Measurements from ENCODE around the gene PDCD7.
"Not testable (repeated sequence)": the region's sequence is repeated elsewhere in the genome, so short reads cannot be mapped to it uniquely, and the experiment has no call there.

The PDCD7 gene

DNA sequence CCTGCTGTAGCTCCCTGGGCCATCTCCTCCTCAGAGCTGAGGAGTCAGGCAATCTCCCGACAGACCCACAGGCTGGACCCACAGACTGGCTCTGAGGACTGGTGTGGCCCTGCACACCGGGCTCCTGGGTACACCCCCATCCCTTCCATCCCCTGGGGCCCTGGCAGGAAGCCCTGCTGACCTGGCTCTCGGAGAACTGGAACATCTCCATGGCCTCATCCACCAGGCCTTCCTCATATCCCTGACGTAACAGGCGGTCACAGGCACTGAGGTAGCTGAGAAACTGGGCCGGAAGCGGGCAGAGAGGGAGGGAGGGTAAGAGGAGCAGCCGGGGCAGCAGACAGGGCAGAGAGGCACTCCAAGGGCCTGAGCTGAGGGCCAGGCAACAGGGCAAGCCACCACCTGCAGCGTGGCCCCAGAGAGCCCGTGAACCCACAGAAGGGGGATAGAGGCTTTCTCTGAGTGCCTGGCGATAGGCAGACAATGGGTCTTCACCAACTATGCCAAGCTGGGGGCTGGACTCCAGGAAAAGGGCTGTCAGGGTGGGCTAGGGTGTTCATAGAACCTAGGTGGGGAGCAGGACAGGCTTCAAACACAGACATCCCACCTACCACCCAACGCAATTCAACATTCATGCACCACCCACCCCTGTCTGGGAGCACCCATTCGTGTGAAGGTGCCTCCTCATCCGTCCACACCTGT lies 39.2 kb downstream of the PDCD7 start:
- Histone ChIP-seq H3K27me3 (ENCODE audit: insufficient read depth, low read length) (no peaks in the 10 kb centered on the region), H3K4me1 (ENCODE audit: insufficient read depth, low read length) (peaks cover under 1% of the 10 kb centered on the region), H3K36me3 (ENCODE audit: insufficient read depth, low read length) (peaks cover 21% of the 10 kb centered on the region), H3K9me3 (ENCODE audit: low read length) (no peaks in the 10 kb centered on the region), H2AFZ (ENCODE audit: low read depth, low read length) (no peak overlapping the region), H3K4me3 (ENCODE audit: low read length) (no peak overlapping the region)

- peaks cover 15% of the 10 kb centered on the region for H3K36me3 ChIP-seq (ENCODE audit: insufficient read depth, low read length)
- not testable (repeated sequence) for H3K4me3 ChIP-seq (ENCODE audit: low read length); H3K27me3 ChIP-seq (ENCODE audit: insufficient read depth, low read length)
Measured at GRCh38 chr15:65093793-65094170, 39.8 kb downstream of the PDCD7 start.

DNA sequence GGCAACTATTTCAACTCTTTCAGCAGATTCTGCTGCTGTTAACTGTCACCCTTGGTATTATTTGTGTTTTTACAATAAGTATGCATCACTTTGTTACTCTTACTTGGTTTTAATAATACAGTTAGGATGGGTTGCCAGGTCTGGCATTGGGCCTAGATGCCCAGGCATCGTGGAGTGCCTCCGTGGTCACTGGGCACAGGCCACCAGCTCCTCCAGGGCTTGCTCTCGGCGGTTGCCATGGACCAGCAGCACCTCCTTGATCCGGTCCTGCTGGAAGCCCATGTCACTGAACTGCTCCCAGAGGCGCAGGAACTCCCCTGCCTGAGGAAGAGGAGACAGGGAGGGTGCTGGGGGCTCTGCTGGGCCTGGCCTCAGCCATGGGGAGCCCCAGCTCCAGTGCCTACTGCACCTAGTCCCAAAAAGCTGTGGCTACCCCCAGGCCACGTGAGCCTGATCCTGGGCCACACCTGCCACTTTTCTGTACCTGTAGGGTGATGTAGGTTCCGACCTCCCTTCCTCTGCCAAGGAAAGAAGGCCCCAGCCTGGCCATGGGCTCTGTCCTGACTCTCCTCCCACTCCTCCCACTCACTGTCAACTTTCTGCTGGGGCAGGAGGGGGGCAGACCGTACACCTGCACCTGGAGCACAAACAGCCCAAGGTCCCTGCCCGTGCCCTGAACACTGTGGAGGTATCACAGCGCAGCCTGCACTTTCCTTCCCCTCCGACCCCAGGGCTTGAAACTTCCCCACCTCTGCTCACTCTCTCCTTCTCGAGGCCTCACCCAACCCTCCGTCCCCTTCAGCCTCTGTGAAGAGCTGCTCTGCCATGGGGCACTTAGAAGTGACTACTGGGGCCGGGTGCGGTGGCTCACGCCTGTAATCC lies 40.5 kb downstream of the PDCD7 start:
- H3K36me3 ChIP-seq (ENCODE audit: insufficient read depth, low read length): peaks cover 8% of the 10 kb centered on the region
- no peaks in the 10 kb centered on the region for H3K9me3 ChIP-seq (ENCODE audit: low read length)
- peaks cover 5% of the 10 kb centered on the region for H3K4me1 ChIP-seq (ENCODE audit: insufficient read depth, low read length)
- no peak overlapping the region for H3K4me3 ChIP-seq (ENCODE audit: low read length)
- H3K27me3 ChIP-seq (ENCODE audit: insufficient read depth, low read length): no peaks in the 10 kb centered on the region
- no peak overlapping the region for H2AFZ ChIP-seq (ENCODE audit: low read depth, low read length)

More at GRCh38 chr15:65093793-65094170, 39.8 kb downstream of the PDCD7 start:
- not testable (repeated sequence) for H3K9me3 ChIP-seq (ENCODE audit: low read length); H2AFZ ChIP-seq (ENCODE audit: low read depth, low read length); H3K4me1 ChIP-seq (ENCODE audit: insufficient read depth, low read length)

DNA sequence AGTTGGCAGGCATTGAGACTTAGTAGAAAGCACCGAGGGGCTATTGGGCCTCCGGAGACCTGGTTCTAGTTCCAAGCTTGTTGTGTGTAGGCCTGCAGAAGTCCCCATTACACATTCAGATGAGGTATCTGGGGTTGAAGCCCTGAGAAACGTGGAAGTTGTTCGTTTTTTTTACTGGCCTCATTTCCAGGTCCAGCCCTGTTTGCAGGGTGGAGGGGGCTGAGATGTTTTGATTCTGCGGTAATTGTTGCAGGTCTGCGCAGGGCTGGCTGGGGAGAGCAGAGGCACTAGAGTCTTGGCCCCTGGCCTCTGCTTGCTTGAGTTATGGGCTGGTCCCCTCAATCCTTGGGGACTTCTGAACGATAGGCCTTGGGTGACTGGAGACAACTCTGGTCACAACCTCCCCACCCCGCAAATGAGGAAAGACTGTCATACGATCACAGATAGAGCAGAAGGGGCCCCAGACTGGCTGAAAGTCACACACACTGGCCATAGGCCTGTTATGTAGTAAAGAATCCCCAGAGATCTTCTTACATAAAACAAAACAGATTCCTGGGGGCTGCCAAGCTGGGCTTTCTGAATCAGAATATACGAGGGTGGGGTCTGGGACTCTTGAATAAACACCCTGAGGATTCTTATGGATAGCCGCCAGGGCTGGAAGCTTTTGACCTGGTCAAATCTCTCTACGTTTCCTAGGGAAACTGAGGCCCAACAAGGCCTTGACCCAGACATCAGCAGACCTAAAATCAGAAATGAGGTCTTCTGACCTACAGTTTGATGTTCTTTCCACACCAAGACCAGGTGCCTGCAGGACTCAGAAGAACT lies 41.5 kb downstream of the PDCD7 start:
- Histone ChIP-seq H3K9me3 (ENCODE audit: low read length) (no peaks in the 10 kb centered on the region), H3K4me3 (ENCODE audit: low read length) (no peak overlapping the region), H2AFZ (ENCODE audit: low read depth, low read length) (no peak overlapping the region), H3K4me1 (ENCODE audit: insufficient read depth, low read length) (peaks cover 5% of the 10 kb centered on the region), H3K36me3 (ENCODE audit: insufficient read depth, low read length) (no peaks in the 10 kb centered on the region), H3K27me3 (ENCODE audit: insufficient read depth, low read length) (no peaks in the 10 kb centered on the region)

DNA sequence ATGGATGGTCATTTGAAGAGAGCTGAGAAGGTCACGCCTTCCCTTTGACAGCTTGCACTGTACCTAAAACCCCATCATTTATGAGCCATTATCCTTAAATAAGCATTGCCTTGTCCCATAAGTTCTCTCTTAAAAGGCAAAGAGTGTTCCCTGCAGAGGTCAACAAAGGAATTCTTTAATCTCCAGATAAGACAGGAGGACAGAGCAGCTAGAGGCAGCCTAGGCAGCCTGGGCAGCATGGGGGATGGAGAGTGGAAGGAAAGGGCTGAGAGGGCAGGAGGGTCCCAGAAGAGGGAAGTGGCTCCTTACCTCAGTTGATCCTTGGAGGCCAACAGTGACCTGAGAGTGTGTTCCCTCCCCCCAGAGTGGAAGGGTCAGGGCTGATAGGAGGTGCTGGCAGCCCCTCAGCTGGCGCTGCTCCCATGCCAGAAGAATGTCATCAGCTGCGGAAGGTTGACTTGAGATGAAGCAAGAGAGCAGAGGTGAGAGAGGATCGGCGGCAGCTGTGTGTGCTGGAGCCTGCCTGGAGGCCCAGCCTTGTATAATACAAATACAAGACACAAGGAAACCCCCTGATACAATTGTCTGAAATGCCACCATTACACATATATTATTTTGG lies 44.3 kb downstream of the PDCD7 start:
- Histone ChIP-seq H3K4me1 (ENCODE audit: insufficient read depth, low read length) (peaks cover 19% of the 10 kb centered on the region), H3K4me3 (ENCODE audit: low read length) (no peak overlapping the region)

GRCh38 chr15:65088643-65089021 lies 45.0 kb downstream of the PDCD7 start:
- no peak overlapping the region for H2AFZ ChIP-seq (ENCODE audit: low read depth, low read length)
- no peaks in the 10 kb centered on the region for H3K36me3 ChIP-seq (ENCODE audit: insufficient read depth, low read length)
- H3K27me3 ChIP-seq (ENCODE audit: insufficient read depth, low read length): no peaks in the 10 kb centered on the region
- no peaks in the 10 kb centered on the region for H3K9me3 ChIP-seq (ENCODE audit: low read length)
- H3K4me3 ChIP-seq (ENCODE audit: low read length): no peak overlapping the region
- peaks cover 26% of the 10 kb centered on the region for H3K4me1 ChIP-seq (ENCODE audit: insufficient read depth, low read length)

More for the DNA sequence above, 44.3 kb downstream of the PDCD7 start:
- Histone ChIP-seq H3K36me3 (ENCODE audit: insufficient read depth, low read length) (no peaks in the 10 kb centered on the region), H2AFZ (ENCODE audit: low read depth, low read length) (no peak overlapping the region), H3K27me3 (ENCODE audit: insufficient read depth, low read length) (no peaks in the 10 kb centered on the region), H3K9me3 (ENCODE audit: low read length) (no peaks in the 10 kb centered on the region)

DNA sequence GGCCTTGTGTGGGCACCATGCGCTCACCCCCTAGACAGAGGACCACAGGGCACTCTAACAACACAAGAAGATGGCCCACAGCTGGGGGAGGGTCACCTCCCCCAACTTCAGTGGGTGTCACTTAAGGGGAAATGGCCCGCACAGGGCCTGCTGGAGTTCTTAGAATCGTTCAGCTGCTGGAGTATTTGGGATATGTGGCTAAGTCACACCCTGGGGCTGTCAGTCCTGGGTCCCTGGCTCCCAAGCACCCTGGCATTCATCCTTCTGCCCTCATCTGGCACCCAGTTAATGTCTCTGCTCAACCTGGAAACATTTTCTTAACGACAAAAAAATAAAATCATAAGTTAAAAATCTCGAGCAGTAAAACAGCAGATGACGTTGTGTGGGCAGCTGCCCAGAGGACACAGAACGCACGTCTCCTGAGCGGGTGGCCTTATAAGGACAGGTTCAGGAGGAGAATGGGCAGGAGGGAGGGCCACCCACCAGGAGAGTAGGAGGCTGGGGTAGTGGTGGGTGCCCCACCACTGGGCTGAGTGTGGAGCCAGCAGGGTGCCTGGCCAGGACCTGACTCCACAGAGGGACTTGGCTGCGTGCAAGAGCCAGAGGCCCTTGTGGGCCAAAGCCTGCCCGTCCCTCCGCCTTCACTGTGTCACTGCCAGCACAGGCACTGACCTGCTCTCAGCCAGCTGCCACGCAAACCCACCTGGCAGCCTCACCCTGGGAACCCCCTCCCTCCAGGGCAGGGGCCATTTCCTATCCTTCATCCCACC lies 45.5 kb downstream of the PDCD7 start:
- peaks cover 31% of the 10 kb centered on the region for H3K4me1 ChIP-seq (ENCODE audit: insufficient read depth, low read length)
- H3K27me3 ChIP-seq (ENCODE audit: insufficient read depth, low read length): no peaks in the 10 kb centered on the region
- no peaks in the 10 kb centered on the region for H3K36me3 ChIP-seq (ENCODE audit: insufficient read depth, low read length)
- no peaks in the 10 kb centered on the region for H3K9me3 ChIP-seq (ENCODE audit: low read length)
- H2AFZ ChIP-seq (ENCODE audit: low read depth, low read length): no peak overlapping the region
- no peak overlapping the region for H3K4me3 ChIP-seq (ENCODE audit: low read length)

GRCh38 chr15:65087411-65087810 lies 46.2 kb downstream of the PDCD7 start:
- no peaks in the 10 kb centered on the region for H3K36me3 ChIP-seq (ENCODE audit: insufficient read depth, low read length)
- no peak overlapping the region for H2AFZ ChIP-seq (ENCODE audit: low read depth, low read length)
- H3K4me1 ChIP-seq (ENCODE audit: insufficient read depth, low read length): peaks cover 38% of the 10 kb centered on the region
- H3K4me3 ChIP-seq (ENCODE audit: low read length): no peak overlapping the region
- H3K27me3 ChIP-seq (ENCODE audit: insufficient read depth, low read length): no peaks in the 10 kb centered on the region
- H3K9me3 ChIP-seq (ENCODE audit: low read length): no peaks in the 10 kb centered on the region

DNA sequence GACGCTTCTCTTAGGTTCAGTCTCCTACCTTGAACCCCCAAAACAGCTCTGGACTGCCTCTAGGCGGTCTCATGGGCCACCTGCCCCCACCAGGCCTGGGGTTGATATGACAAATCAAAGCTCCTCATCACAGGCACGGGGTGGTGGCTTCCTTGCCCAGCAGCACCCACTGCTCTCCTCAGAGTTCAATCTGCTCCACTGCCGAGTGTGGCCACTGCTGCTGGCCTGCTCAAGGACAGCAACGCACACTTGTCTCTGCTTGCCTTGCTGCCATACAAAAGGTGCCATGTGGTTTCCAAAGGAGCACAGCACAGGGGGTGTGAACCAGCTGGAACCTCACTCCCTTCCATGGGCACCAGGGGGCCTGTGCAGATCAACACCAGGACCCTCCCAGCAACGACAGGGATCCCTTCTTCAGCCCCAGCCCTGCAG lies 46.9 kb downstream of the PDCD7 start:
- Histone ChIP-seq H3K4me1 (ENCODE audit: insufficient read depth, low read length) (peaks cover 45% of the 10 kb centered on the region), H3K36me3 (ENCODE audit: insufficient read depth, low read length) (no peaks in the 10 kb centered on the region), H3K9me3 (ENCODE audit: low read length) (no peaks in the 10 kb centered on the region), H3K27me3 (ENCODE audit: insufficient read depth, low read length) (no peaks in the 10 kb centered on the region), H3K4me3 (ENCODE audit: low read length) (no peak overlapping the region), H2AFZ (ENCODE audit: low read depth, low read length) (no peak overlapping the region)

DNA sequence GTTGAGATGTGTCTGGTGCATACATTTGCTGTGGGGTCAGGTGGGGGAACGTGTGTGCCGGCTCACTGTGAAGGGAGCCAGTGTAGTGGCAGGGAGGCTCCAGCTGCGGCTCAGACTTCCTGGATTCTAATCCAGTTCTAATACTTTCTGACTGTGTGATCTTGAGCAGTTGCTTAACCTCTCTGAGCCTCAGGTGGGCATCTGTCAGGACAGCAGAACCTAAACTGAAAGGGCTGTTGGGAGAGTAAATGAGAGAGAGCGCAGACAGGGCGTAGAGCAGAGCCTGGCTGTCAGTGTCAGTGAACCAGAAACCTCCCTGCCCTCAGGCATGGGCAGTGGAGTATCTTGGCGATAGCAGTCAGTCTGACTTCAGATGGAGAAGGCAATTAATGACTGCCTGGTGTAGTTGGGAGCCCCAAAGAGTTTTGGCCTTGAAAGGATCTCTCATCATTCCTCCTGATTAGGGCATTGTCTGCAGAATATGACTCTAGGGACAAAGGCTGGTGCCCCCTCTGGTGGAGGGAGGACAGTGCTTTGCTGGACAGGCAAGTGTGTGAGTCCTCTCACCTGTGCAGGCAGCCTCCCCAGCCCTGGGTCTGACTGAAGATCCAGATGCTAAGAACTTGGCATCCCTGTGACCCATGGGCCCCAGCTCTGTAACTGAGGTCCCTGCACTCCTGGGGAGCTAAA lies 47.5 kb downstream of the PDCD7 start:
- Histone ChIP-seq H3K27me3 (ENCODE audit: insufficient read depth, low read length) (no peaks in the 10 kb centered on the region), H3K4me3 (ENCODE audit: low read length) (no peak overlapping the region), H3K4me1 (ENCODE audit: insufficient read depth, low read length) (peaks cover 45% of the 10 kb centered on the region), H3K36me3 (ENCODE audit: insufficient read depth, low read length) (no peaks in the 10 kb centered on the region), H2AFZ (ENCODE audit: low read depth, low read length) (no peak overlapping the region), H3K9me3 (ENCODE audit: low read length) (no peaks in the 10 kb centered on the region)

GRCh38 chr15:65085207-65085753 lies 48.3 kb downstream of the PDCD7 start:
- Histone ChIP-seq H3K4me3 (ENCODE audit: low read length) (no peak overlapping the region), H3K4me1 (ENCODE audit: insufficient read depth, low read length) (peaks cover 45% of the 10 kb centered on the region), H2AFZ (ENCODE audit: low read depth, low read length) (no peak overlapping the region), H3K36me3 (ENCODE audit: insufficient read depth, low read length) (no peaks in the 10 kb centered on the region), H3K9me3 (ENCODE audit: low read length) (no peaks in the 10 kb centered on the region), H3K27me3 (ENCODE audit: insufficient read depth, low read length) (no peaks in the 10 kb centered on the region)

All from neuron (in vitro differentiated cells).